H4 (cell line): ENCODE measurements around the gene ARHGEF7. TPM values are rescaled to one million over a fixed set of nuclear protein-coding genes. Genes with fewer than 3 reads are reported as not detected.

Experiments used
- DNase-seq: peaks from one replicate; pipeline ENCODE4 v3.0.0-alpha.2; 2015; ENCODE audit warnings: low spot score
- total RNA-seq: library from RNA; depleted of rRNA; stranded (reverse); fragments of >200 nt; shearing (Covaris generic); gene quantifications from 2 replicates; pipeline ENCODE4 v1.2.3, GENCODE V29; 2014

Gene ARHGEF7
- total RNA-seq, 1 experiment from 2014 or later = 8.5 TPM

DNA sequence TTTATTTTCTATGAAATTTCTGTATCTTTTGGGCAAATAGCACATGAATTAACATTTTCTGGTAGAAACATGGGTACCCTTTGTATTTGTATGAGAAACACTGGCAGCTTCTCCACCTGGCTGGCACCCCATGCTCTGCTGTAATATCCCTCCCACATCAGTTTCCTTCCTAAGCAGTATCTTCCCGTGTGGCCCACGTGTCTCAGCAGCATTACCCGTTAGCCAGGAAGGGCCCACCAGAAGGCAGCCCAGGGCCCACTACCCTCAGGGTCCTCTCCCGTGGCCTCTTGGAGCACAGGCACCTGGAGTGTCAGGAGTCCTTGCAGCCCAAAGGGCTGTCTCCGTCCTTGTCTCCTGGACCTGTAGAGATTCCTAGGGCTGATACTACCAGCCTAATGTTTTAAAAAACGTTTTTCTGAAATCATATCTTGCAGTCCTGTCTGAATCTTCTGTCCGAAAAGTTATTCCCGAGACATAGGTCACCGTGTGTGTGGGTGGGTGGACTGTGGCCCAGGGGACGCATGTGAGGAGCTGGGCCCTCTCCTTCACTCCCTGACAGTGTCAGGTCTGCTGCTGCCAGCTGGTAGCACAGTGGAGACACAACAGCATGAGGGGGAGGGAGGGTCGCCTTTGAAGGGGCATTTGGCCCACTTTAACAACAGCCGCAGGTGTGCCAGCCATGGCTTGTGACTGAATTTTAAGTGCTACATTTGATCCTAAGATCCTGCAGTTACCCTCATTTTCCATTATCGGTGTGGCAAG is 183.3 kb downstream of the ARHGEF7 start:
- DNase-seq = no peak

DNA sequence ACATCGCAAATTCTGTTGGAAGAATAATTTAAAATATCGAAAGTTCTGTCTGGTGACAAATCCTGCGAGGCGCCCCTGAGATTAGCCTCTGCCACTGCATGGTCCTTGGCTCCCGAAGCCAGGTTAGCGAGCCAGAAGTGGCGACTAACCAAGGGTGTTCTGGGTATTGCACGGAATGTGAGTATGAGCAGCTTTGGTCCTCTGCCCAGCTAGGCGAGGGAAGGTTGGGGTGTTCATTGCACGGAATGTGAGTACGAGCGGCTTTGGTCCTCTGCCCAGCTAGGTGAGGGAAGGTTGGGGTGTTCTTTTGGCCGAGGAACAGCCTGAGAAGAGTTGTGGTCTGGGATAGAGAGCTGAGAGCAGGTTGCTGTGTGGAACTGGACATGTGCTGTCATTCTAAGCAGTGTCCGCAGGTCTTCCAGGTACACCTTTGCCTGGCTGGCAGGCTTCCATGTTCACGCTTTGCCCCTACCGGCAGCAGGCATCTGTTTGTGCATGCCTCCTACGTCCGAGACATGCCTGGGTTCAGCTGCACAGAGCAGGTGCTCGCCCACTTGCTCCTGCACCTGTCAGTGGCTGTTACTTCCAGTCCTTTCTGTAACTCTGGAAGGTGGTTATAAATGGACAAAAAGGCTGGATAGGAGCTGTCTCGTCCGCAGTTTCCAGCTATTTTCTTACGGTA is 187.1 kb downstream of the ARHGEF7 start:
- no peak for DNase-seq

DNA sequence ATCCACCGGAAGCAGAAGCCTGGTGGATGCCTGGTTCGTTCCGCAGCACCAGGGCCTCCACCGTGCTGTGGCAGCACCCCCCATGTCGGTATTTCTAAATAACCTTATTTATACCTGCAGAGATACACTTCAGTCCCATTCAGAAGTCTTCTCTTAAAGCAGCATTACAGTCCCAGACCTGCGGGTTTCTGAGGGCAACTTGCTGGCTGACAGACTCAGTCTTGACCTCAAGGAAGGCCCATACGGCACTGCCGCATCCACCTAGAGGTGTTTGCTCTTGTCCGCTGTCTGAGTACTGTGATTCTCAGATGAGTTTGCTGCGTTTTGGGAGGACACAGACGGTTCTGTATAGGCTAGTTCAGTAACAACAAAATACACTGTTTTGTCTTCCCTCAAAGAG is 188.4 kb downstream of the ARHGEF7 start:
- no peak for DNase-seq

DNA sequence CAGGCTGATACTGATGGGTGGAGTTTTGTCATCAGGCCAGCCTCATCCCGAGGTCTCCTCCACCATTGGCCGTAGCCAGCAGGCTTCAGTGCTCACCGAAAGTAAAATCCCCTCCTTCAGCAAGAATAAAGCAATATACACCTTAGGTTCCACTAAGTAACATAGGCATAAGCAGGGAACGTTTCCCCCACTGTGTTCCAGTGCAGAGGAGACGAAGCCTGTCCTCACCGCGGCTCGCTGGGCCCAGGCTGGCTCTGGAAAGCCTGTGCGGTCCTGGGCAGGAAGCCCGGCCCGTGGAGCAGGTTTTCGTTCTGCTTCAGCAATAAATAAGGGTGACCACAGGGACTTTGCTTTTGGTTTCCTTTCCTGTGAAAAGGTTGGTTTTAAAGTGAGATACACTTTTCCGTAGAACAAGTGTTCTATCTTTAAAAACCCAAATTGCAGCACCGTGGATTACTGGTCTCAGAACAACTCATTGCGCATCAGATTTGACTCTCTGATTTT is 189.0 kb downstream of the ARHGEF7 start:
- DNase-seq = no peak

DNA sequence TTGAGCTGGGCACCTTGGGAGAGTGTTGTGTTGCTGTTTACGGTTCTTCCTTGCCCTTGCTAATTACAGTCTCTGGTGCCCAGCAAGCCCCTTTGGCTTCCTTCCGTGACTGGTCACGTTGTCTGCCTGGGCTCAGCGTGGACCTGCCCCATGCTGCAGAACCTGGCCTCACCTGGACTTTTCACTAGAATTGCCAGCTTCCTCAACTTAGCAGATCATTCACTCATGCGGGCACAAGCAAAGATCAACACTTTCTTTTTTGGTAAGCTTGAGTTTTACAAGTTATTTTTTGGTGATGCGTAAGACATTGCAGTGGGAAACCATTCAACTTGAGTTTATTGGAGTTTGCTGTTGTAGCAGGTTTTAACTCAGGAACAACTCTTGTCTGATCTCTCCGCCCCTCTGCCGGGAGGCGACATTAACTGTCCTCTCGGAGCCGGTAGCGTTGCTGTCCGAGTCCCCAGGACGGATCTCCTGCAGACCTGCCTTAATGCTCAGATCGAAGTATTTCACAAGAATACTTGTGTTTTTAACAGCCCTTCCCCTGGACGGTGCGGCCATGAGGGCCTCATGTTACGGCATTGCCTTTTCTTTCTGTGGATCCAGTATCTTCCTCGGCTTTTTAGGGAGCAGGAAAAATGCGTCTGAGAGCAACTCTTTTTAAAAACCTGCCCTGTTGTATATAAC is 189.6 kb downstream of the ARHGEF7 start:
- DNase-seq = no peak

DNA sequence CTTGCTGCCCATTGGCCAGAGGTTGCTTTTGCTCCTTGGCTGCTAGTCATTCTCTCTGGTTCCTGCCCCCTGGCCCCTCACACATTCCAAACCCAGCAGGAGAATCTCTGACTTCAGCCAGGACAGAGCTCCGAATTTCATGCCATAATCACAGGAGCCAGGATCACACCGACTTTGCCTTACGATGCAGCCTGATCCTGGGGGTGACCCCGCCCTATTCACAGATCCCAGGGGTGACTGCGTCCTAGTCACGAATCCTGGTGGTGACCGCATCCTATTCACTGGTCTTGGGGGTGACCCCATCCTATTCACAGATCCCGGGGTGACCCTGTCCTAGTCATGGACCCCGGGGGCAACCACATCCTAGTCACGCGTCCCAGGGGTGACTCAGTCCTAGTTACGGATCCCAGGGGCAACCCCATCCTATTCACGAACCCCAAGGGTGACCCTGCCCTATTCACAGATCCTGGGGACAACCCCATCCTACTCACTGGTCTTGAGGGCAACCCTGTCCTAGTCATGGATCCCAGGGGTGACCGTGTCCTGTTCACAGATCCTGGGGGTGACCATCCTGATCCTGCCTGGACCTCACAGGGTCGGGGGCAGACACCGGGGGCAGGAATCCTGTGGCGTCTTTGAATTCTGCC is 198.0 kb downstream of the ARHGEF7 start:
- no peak for DNase-seq

DNA sequence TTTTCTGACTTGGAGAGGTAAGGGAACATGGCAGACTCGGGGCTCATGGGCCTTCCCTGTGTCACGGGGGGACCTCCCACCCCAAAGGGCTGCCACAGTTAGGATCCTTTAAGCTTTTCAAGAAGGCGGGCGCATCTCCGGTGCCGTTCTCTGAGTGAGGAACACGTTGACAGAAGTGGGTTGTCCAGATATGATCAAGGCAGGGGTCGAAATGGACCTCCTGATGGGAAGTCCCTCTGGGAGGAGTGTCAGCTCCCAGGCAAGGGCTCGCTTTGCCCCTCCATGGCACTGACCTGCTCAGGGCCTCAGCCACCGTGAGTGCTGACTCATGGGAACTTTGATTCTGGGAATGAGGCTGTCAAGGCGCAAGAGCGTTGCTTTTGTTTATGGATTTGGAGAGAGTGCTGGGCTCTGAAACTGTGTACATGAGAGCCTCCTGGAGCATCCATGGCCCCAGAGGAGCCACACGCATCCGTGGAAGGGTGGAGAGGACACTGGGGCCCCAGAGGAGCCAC is 198.9 kb downstream of the ARHGEF7 start:
- DNase-seq = no peak

DNA sequence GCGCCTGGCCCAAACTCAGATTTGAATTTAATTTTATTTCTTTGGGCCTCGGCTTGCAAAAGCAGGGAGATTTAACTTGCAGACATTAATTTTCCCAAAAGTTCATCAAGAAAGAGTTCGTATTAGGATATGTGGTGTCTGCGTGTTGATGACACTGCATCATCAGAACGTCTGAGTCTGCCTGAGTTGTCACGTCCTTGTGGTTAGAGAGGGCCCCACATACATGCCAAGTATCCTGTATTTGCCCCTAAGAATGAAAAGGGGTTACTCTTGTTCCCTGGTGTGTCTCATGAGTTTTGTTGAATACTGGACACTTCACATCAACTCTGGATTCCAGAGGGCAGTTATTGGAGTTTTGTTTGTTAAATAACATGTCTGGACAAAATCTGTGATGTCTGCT is 199.7 kb downstream of the ARHGEF7 start:
- DNase-seq = no peak

DNA sequence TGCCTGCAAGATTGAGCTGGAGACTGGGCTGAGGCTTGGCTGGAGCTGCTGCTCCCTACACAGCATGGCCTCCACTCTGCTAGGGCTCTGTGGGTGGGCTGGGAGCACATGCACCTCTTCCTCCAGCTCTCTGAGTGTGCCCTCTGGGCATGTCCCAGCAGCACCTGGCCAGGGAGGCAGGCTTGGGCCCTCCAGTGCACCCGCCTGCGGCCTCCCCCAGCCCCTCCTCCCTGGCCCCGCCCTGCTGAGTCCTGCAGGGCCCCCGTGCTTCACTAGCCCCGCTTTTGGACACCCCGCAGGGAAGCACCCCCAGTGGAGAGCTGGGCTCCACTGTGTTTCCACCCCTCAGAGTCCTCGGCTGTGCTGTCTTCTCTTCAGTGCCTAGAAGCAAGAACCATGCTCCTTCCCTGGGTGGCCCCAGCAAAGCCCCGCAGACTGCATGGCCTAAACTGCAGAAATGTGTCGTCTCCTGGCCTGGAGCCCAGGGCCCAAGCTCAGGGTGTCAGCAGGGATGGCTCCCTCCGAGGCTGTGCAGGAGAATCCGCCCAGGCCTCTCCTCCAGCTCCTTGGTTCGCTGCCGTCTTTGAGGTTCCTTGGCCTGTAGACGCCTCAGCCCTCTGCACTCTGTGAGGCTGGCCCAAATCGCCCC is 200.4 kb downstream of the ARHGEF7 start:
- DNase-seq = no peak

DNA sequence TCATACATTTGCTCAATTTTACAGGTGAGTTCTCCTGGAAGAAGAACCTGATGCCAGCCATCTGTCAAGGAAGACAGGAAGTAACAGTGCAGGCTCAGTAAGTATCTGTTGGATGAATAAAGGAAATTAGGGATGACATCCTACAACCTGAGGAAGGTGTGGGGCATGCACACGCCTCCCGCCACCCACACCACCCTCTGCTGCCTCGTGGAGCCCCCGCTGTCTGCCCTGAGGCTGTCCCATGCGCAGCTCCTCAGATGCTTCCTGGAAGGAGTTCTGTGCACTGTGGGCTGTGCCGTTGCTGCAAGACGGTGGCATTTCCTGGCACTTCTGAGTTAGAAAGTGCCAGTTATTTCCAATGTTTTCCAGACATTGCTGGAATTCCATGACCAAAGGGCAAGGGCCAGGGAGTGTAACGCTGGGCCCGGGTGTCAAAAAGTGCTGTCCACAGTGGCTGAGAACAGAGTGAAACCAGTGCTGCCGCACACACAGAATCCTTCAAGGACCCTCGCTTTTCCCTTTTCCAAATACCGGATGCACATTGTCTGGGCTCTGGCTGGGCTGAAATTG is 201.1 kb downstream of the ARHGEF7 start:
- DNase-seq = no peak

DNA sequence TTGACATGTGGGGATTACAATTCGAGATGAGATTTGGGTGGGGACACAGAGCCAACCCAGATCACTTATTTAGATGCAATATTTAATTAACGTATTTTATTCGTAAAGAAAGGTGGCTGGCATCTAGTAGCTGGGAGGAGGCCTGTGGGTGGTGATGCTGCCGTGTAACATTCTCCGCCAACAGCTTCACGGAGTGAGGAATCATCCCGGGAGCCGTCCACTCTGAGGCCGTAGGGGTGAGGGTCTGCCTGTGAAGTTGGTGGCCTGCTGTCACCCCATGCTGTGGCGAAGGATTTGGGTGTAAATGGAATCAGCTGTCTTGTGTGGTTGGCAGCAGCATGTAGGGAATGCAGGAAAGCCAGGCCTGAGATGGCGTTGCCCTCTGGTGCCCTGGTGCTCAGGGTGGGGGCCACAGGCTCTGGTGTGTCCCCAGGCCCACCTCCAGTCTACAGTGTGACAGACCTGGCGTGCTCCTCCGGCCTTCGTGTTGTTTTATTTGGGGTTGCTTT is 202.0 kb downstream of the ARHGEF7 start:
- DNase-seq = no peak

DNA sequence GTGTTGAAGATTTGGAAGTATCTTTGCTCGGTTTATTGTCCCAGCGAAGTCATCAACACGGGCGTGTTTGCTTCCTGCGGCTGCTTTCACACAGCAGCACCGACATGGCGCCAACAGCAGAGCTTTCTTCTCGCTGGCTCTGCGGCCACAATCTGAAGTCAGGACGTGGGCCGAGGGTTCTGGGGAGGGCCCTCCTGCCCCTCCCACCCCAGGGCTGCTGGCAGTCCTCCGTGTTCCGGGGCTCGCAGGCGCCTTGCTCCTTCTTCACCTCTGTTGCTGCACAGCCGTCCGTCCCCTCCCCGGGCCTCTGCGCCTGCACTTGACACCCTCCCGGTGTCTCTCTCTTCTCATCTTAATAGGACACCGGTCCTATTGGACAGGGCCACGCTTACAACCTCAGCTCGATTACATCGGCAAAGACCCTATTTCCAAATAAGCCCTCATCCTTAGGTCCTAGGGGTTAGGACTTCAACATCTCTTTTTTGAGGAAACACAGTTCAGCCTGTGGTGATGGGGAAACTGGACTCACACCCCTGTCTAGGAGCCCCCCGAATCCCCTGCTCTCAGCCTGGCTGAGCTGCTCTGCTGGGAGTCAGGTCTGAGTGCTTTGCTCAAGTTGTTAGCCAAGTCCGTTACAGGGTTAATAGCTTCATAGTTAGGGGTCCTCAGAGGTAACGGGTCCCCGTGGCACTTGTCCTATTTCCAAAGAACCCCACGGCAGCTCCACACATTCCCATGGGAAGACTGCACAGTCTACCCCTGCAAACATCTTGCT is 202.6 kb downstream of the ARHGEF7 start:
- DNase-seq = no peak

DNA sequence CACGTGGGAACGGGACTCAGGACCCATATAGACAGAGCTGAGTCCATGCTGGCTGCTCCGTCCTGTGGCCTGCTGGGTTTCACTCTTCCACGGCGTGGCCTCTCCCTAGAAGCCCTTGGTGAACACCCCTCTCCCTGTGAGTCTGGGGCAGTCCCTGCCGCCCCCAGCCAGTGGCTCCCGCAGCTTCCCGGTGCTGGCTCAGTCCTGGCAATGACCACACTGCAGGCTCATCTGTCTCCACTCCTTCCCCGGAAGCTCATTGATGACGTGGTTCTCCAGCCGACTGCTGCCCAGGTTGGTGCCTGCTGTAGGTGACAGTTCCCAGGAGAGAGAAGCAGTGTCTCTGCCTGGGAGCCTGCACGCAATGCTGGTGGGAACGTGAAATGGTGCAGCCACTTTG is 203.3 kb downstream of the ARHGEF7 start:
- no peak for DNase-seq

DNA sequence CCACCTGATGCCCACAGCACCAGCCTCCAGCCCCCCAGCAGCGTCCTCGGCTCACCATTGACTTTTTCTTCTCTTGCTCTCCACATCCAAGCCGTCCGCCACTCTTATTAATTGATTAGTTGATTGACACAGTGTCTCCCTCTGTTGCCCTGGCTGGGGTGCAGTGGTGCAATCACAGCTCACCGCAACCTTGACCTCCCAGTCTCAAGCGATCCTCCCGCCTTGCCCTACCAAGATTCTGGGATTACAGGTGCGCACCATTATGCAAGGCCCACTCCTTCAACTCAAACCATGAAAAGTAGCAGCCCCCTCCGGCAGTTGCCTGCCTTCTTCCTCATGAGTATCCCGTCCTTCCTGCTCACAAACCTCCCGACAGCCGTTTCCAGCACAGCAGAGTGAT is 204.4 kb downstream of the ARHGEF7 start:
- no peak for DNase-seq

DNA sequence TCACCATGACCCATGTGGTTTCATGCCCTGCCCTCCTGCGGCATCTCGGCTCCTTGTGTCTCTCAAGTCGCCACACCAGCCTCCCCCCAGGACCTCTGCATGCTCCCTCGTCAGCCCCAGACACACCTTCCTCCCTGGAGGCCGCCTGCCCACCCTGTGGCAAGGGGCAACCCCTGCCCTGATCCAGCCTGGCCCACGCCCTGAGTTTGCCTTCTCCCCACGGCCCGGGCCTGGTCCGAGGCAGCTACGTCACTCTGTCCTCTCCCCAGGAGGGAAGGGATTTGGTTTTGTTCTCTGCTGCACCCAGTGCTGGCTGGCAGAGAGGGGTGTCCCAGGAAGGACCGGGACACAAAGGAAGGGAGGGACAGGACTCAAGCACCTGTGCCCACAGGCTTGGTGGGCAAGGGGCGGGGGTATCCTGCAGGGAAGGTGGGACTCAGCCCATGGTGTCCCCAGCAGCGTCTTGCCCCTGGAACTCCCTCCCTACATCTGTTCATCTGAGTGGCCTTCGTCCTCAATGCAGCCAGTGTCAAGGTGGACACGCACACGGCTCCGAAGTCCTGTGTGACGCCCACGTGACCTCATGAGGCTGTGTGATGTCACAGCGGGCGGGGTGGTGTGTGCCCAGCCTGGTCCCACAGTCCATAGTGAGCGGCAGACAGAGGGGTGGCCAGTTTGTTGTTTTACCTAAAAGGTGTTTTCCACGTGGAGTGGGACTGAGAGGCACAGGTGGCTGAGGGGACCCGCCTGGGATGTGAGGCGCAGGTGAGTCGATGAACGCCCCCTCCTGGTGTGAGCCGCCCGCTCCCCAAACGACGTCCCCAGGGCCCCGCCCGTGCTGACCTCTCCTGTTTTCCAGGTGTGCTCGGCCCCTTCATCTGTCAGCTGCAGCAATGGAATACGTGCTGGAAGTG is 205.1 kb downstream of the ARHGEF7 start, which contains the start of gene TEX29:
Gene TEX29, plus strand, starts transcription at position 645 of the 914 bp plus-strand sequence. Its CDS starts 249 bp downstream, at position 894.
- DNase-seq = no peak

DNA sequence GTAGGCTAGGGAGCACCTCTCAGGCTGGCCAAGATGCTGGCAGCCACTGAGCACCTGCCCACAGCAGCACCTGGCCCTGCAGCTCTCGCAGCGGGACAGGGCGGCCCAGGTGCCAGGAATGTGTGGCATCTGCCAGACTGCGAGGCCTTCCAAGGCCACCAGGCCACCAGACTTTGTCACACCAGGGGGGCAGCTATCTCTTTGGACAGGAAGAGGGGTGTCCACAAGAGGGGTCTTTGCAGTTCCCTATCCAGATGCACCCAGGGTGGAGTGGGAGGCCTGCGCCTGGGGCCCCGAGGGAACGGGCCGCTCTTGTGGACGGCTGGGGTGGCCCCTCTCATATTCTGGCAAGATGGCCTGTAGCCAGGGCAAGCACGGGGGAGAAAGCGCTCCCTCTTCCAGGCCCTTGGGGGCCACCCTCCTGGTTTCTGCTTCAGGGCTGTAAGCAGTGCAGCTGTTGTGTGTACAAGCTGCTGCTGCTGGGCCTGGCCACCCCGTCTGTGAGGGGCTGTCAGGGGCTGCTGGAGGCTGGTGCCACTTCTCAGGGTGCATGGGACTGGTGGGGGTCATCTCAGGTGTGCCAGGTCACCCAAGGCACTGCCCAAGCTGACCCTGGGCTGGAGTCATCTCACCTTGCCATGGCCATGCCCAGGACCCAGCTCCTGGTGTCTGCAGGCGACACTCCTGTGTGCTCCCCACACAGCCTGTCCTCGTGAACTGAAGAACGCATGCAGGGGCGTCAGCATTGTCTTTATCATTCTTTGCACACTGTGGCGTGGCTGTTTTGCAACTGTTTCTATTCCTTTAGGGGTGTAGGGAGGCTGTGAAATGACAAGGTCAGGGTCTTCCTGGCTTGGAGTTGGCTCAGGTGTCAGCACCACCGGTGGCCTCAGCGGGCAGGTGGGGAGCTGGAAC is 207.1 kb downstream of the ARHGEF7 start:
- no peak for DNase-seq

DNA sequence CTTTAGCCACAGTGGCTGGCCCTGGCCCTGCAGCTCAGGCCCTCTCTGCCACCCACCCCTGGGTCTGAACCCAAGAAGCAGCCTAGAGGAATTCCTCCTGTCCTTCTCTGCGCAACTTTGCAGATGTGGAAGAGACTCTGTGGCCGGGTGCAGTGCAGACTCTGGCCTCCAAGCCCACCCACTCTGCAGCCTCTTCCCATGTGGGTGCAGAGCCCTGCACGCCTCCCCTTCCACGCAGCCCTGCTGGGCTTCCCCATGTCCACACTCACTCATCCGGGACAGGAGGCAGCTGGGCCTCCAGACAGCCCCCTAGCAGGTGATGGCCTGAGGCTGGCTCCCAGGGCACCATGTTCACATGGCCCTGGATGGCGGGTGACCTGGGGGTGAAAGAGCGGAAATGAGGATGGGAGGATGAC is 207.8 kb downstream of the ARHGEF7 start:
- no peak for DNase-seq

DNA sequence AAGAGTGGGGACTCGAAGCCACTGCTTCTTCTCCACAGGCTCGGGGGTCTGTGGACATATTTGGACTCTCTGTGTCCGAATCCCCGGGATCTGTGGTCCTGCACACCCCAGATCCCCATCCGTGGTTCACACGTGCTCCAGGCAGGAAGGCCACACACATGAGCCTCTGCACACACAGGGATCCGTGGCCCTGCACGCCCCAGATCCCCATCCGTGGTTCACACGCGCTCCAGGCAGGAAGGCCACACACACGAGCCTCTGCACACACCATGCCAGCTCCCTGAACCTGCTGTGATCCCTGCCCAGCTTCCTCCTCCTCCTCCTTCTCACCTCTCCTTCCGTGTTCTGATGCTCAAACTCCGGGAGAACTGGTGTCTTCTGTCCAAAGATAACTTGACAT is 208.4 kb downstream of the ARHGEF7 start:
- DNase-seq = no peak
